Midbrain (tissue), 1 donor: ENCODE data around the gene PDGFC.

ENCODE experiments used
- DNase-seq: peaks from one replicate; lab custom pipeline; 2025; lab: John Stamatoyannopoulos, UW

PDGFC gene

GRCh38 chr4:156829201-156829873 is 142.3 kb downstream of the PDGFC start:
- no peak for DNase-seq

GRCh38 chr4:156827519-156827918 is 144.1 kb downstream of the PDGFC start:
- no peak for DNase-seq

GRCh38 chr4:156825074-156825473 is 146.5 kb downstream of the PDGFC start:
- DNase-seq = no peak

- no peak for DNase-seq
These were observed 147.0 kb downstream of the PDGFC start for GRCh38 chr4:156824451-156825060.

GRCh38 chr4:156820931-156821330 is 150.7 kb downstream of the PDGFC start:
- no peak for DNase-seq

GRCh38 chr4:156816360-156816755 is 155.2 kb downstream of the PDGFC start:
- no peak for DNase-seq

GRCh38 chr4:156815717-156816359 is 155.8 kb downstream of the PDGFC start:
- DNase-seq = no peak

GRCh38 chr4:156811963-156812362 is 159.6 kb downstream of the PDGFC start:
- no peak for DNase-seq

GRCh38 chr4:156811286-156811685 is 160.3 kb downstream of the PDGFC start:
- no peak for DNase-seq

- DNase-seq = no peak
These were observed 165.9 kb downstream of the PDGFC start for GRCh38 chr4:156805696-156806095.

GRCh38 chr4:156803056-156803455 is 168.5 kb downstream of the PDGFC start:
- no peak for DNase-seq

- no peak for DNase-seq
These were observed 171.1 kb downstream of the PDGFC start for GRCh38 chr4:156800463-156800862.

- DNase-seq = no peak
These were observed 172.4 kb downstream of the PDGFC start for GRCh38 chr4:156799121-156799589.

GRCh38 chr4:156798438-156798837 is 173.2 kb downstream of the PDGFC start:
- no peak for DNase-seq

- DNase-seq = no peak
These were observed 174.4 kb downstream of the PDGFC start for GRCh38 chr4:156797206-156797605.

- no peak for DNase-seq
These were observed 175.9 kb downstream of the PDGFC start for GRCh38 chr4:156795727-156796126.

GRCh38 chr4:156794863-156795262 is 176.7 kb downstream of the PDGFC start:
- DNase-seq = no peak

GRCh38 chr4:156792462-156793085 is 179.0 kb downstream of the PDGFC start:
- DNase-seq = no peak

GRCh38 chr4:156790866-156791265 is 180.7 kb downstream of the PDGFC start:
- no peak for DNase-seq

GRCh38 chr4:156788782-156789181 is 182.8 kb downstream of the PDGFC start:
- DNase-seq = no peak

- DNase-seq = no peak
These were observed 184.9 kb downstream of the PDGFC start for GRCh38 chr4:156786713-156787112.

- DNase-seq = no peak
These were observed 186.6 kb downstream of the PDGFC start for GRCh38 chr4:156784970-156785369.

GRCh38 chr4:156783966-156784365 is 187.6 kb downstream of the PDGFC start:
- DNase-seq = no peak
